HG03460 (cell line): Measurements from ENCODE around the gene GPR146.

ENCODE experiments used
- ATAC-seq: cut with Tn5 transposase; IDR thresholded peaks from one replicate; pipeline ENCODE4 v1.9.1; 2021; ENCODE audit not compliant: unreplicated experiment

GPR146 gene

DNA sequence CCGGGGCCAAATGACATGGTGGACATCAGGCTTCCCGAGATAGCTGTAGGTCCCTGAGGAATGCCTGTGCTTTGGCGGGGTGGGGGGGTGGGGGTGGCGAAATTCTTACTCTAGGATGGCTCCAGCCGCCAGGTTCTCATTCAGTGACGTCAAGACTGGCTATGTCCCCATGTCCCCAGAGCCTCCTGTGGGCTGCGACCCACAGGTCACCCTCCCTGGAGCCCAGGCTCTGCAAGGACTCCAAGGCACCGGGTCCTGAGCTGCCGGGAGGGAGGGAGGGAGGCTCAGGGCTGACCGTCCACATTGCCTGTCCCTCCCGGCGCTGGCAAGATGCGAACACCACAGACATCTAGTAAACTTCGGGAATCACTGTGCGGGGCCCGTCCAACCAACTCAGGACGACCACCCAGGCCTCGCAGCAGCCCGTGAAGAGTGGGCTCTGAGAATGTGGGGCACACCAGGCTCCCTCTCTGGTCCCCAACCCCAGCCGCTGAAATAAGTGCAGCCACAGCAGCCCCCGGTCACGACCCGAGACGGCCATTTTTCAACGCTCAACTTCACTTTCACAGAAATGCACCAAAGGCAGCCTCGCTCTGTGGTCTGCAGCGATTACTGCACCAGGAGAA, 12.6 kb downstream of the GPR146 start:
- ATAC-seq, result no peak

DNA sequence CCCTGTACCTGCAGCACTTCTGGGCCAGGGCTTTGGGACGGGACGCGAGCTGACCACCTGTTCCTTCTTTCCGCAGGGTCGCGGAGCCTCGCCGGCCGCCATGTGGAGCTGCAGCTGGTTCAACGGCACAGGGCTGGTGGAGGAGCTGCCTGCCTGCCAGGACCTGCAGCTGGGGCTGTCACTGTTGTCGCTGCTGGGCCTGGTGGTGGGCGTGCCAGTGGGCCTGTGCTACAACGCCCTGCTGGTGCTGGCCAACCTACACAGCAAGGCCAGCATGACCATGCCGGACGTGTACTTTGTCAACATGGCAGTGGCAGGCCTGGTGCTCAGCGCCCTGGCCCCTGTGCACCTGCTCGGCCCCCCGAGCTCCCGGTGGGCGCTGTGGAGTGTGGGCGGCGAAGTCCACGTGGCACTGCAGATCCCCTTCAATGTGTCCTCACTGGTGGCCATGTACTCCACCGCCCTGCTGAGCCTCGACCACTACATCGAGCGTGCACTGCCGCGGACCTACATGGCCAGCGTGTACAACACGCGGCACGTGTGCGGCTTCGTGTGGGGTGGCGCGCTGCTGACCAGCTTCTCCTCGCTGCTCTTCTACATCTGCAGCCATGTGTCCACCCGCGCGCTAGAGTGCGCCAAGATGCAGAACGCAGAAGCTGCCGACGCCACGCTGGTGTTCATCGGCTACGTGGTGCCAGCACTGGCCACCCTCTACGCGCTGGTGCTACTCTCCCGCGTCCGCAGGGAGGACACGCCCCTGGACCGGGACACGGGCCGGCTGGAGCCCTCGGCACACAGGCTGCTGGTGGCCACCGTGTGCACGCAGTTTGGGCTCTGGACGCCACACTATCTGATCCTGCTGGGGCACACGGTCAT, 13.3 kb downstream of the GPR146 start:
- no peak for ATAC-seq

DNA sequence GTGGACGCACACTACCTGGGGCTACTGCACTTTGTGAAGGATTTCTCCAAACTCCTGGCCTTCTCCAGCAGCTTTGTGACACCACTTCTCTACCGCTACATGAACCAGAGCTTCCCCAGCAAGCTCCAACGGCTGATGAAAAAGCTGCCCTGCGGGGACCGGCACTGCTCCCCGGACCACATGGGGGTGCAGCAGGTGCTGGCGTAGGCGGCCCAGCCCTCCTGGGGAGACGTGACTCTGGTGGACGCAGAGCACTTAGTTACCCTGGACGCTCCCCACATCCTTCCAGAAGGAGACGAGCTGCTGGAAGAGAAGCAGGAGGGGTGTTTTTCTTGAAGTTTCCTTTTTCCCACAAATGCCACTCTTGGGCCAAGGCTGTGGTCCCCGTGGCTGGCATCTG, 14.0 kb downstream of the GPR146 start:
- no peak for ATAC-seq

DNA sequence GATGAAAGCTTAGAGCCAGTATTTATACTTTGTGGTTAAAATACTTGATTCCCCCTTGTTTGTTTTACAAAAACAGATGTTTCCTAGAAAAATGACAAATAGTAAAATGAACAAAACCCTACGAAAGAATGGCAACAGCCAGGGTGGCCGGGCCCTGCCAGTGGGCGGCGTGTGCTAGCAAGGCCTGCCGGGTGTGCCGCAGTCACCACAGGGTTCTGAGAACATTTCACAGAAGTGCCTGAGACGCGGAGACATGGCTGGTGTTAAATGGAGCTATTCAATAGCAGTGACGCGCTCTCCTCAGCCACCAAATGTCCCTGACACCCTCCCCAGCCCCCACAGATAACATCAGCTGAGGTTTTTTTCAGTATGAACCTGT, 14.5 kb downstream of the GPR146 start:
- no peak for ATAC-seq

DNA sequence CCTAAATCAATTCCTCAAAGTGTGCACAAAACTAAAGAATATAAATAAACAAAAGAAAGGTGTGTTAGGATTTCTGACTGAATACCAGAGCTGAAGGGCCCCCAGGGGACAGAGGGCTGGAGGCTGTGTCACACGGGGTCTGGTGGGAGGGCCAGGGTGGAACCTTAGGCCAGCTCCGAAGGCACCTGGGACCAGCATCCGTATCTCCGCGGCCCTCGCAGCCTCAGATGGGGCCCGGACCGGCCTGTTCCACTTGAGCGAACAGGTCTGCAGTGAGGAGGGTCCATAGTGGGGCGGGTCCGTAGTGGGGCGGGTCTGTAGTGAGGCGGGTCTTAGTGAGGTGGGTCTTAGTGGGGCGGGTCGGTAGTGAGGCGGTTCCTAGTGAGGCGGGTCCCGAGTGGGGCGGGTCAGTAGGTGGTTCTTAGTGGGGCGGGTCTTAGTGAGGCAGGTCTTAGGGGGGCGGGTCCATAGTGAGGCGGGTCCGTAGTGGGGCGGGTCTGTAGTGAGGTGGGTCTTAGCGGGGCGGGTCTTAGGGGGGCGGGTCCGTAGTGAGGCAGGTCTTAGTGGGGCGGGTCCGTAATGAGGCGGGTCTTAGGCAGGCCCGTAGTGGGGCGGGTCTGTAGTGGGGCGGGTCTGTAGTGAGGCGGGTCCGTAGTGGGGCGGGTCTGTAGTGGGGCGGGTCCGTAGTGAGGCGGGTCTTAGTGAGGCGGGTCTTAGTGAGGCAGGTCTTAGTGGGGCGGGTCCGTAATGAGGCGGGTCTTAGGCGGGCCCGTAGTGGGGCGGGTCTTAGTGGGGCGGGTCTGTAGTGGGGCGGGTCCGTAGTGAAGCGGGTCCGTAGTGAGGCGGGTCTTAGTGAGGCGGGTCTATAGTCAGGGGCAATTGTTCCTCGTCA, 15.1 kb downstream of the GPR146 start:
- no peak for ATAC-seq

DNA sequence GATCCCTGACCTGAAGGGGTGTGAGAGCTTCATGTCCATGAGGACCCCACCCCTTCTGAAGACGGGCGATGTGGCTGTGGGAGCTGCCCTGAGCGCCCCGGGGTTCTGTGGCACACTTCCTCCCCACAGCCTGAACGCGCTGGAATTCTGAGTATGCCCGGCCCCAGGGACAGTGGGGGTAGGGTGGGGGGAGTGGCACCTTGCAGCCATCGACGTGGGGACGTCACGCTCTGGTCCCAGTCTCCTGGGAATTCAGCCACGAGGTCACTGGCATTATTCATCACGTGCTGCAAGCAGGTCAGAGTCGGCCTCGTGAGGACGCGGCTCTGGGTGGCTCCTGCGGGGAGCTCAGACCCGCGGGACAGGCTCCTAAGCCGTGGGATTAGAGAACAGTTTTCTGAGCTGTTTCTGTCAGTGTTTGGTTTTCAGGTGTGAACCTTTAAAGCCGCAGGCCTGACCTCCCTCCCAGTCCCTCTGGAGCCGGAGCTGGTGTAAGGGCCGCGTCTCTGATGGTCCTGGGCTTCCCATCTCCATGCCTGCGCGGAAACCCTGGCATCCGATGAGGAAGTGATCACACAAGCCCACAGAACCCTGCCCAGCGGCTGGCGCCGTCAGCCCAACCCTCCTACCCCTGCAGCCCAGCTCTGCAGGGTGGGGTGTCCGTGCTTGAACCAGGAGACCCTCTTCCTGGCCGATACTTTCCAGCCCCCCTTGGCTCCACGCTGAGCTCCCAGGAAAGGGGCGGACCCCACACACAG, 16.1 kb downstream of the GPR146 start:
- no peak for ATAC-seq

DNA sequence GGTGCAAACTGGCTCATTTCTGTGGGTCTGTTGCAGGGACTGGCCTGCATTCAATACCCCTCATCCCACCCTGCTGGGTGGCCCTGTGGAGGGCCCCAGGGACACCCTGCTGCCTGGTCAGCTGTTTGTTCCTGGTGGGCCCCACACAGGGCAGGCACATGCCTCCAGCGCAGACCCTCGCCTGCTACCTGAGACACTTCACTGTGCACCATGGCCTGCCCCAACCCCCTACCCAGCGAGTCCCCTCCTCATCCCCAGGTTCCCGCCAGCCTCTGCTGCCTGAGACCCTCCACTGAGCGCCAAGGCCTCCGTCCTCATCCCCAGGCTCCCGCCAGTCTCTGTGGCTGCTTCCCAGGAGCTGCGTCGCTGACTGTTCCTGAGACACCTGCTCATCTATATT, 16.8 kb downstream of the GPR146 start:
- no peak for ATAC-seq

DNA sequence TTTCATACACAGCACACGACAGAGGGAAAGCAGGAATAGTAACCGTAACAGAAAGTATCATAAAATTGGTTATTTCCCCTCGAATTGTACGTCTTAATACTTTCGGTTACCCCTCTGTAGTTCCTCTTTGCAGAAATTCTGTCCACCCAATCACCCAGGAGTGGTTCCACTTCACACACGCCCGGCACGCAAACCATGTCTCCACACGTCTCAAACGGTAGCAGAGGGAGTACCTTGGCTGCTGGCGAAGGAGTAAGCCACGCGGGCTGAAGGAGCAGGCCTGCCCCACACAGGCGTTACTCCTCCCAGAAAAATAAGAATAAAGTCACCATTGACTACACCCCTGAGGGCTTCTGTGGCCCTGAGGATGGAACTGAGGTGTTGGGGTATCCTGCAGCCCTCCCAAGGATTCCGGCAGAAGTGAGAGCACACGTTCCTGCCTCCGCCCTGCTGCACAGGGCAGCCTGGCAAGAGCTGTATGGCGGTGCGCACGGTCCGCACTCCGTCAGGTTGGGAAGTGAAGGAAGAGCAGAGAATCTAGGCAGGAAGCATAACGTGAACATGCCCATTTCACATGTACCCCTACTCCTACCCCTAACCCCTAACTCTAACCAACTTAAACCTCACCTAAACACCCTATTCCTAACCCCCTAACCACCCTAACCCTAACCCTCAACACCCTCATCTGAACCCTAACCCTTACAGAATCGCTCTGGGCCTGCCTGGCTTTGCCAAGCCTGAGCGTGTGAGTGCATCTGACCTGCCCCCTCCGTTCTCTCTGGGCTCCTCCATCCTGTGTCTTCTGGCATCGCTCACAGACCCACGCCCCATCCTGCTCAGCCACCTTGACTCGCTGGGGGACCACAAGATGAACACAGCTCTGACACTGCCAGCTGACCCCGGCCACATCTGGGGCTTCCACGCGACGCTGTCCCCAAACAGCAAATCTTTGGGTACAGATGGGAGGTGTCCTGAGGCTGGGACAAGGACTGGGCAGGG, 18.2 kb downstream of the GPR146 start:
- peak; percentile 55 for ATAC-seq

DNA sequence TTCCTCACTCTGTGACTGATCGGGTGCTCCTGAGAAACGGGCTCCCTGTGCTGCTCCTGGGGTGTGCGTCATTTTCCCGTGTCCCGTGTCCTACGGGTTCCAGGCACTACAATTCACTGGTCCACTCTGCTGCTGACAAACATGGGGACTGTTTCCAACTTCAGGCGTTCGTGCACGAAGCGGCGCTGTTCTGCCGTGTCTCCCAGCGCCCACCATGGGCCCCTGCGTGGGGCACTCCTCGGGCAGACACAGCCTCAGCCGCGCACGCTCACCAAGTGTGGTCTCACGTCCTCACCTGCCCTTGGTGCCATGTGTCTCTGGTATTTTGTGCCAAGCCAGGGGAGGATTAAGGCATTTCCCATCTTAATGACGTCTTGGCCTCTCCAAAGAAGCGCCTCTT, 19.0 kb downstream of the GPR146 start:
- ATAC-seq, result no peak

DNA sequence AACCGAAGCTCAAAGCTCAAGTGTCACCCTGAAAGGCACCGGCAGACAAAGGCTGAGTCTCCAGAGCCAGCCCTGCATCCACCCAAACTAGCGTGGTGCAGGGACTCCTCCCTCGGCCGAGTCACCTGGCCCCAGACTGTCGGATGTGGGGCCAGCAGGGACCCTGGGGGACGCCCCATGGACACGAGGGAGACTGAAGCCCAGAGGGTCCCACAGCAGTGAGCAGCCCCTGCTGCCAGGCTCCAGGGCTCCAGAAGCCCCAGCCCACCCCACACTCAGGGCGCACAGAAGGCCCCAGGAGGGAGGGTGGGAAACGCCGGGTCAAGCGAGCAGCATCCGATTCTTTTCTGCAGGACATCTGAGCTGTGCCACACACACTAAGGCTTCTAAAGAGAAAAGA, 20.2 kb downstream of the GPR146 start:
- no peak for ATAC-seq

DNA sequence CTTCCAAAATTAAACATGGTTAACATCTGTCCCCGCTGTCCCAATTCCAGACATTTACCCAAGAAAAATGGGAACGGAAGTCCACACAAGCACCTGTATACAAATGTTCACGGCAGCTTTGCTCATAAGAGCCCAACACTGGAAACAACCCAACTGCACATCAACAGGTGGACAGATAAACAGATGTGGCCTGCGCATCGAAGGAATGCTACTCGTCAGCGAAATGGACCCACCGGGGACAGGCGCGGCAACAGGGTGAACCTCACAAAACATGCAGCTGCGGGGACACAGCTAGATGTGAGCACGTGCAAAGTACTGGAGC, 20.9 kb downstream of the GPR146 start:
- no peak for ATAC-seq

DNA sequence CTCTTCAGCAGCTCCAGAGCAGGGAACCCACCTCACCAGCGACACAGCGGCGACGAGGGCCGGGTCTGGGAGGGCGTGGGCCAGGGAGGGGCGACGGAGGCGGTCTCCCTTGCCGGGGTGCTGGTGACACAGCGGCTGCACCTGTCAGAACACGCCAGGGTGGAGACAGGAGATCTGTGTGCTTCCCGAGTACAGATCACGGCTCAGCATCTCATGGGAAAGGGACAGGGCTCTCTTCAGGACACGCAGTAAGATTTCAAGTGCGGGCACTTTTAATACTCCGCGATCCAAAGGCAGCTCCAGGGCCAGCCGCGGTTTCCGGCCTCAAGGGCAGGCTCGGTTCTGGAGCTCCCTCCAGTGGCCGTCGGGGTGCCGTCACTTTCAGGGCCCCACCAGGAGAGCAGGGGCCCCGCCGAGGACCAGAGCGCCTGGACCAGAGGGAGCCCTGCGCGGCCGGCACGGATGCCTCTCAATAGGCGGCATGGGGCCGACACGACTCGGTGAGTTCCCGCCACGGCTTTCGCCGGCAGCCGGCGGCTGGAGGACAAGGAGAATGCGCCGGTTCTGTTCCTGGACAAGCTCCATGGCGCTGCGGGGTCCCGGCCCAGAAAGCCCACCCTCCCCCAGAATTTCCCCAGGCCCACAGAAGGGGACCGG, 21.4 kb downstream of the GPR146 start:
- ATAC-seq, result peak; percentile 46

DNA sequence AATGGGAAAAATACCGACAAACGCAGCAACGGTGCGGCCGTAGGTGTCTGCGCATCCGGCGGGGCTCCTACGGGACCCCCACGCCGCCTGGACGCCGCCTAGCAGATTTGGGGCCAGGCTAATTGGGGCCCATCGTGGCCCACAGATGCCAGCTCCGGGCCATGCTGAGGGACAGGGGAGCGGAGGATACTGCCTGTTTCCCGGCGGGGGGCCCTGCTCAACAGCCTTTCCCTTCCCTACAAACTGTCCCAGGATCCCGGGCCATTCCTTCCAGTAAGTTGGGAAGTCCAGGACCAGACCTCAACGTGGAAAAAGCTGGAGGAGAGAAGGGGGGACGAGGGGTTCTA, 21.9 kb downstream of the GPR146 start:
- no peak for ATAC-seq

DNA sequence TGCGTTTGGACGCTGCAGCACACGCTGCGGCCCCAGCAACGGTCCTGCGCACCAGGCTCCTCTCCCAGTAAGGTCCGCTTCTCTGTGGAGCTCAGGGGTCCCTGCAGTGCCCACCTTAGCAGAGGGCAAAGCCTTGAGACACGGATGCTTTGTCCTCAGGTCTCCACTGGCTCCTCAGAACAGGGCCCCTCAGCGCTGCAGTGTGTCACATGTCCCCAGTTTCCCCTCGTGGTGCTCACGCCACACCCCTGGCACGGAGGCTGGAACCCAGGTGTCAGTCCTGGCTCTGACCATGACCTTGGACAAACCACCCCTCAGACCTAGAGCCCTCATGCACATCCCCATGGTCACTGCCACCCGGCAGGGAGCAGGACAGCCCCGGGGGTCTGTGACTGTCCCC, 23.7 kb downstream of the GPR146 start:
- no peak for ATAC-seq

DNA sequence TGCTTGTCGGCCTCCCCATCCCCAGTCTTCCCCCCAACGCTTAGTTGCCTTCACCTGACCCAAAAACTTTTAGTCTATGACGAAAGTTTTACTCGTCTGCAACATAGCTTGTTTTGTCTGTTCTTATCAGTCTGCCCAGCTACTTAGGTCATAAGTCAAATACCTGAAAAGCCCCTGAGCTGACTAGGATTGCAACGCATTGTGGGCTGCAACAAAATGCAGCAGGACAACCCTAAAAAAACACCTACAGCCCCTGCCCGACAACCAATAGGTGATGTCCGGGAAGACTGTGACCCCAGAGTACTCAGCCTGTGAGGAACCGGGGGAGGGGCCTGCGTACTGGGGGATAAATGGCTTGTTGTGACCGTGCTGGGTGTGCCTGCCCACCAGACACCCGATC, 24.3 kb downstream of the GPR146 start:
- ATAC-seq, result no peak

DNA sequence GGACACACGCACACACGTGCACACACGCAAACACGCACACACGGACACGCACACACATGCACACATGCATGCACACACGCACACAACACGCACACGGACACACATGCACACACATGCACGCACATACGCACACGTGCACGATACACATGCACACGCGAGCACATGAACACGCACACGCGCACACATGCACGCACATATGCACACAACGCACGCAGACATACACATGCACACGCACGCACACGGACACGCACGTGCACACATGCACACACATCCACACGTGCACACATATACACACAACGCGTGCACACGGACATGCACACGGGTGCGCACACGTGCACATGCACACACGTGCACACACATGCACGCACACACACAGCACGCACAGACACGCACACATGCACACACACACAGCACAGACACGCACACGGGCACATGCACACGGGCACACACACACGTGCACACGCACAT, 26.2 kb downstream of the GPR146 start:
- ATAC-seq, result no peak

DNA sequence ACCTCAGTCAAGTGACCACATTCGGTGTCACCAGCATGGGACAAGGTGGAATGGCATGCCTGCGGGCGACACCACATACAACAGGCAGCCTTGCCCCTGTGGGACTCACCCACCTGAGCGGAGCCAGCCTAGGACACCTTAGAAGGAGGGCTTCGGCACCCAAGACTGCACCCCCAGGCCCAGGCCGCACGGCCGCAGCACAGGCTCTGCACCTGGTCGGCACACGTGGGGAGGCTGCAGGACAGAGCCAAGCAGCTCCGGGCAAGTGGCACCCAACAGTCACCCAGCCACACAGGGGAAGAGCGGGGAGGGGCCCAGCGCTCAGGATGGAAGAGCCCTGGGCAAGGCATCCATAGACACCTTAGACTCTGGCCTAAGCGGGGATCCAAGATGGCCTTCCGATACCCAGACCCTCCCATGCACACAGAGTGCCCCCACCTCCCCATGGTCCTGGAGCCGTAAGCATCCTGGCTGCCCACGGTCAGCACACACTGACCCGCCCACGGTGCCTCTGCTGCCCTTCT, 27.4 kb downstream of the GPR146 start:
- ATAC-seq, result no peak

DNA sequence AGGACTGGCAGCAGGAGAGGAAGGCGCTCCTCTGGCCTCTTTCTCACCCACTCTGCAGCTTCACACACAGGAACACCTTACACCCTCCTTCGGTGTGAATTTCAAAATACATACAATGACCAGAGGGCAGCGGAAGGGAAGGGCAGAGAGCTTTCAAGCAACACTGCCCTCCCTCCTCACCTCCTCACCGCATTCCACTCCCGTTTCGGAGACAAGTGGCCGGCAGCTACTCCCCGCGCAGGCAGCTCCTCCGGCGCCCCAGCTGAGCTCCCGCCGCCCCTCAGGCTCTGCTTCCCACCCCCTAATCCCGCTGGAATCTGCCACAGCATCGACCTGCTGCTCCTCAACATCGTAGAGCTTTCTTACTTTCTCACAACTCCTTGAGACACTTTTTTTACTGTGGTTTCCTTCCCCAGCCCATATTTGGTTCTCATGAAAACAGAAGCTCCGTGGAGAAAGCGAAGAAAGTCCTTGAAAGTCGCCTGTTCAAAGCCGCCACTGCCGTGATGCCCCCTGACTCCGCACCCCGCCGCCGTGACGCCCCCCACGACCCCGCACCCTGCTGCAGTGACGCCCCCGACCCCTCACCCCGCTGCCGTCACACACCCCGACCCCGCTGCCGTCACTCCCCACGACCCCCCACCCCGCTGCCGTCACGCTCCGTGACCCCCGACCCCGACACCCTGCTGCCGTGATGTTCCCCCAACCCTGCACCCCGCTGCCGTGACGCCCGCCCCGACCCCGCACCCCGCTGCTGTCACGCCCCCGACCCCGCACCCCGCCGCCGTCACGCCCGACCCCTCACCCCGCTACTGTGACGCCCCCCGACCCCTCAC, 29.0 kb downstream of the GPR146 start:
- ATAC-seq, result no peak
